Measurements from ENCODE around the gene FSD1.

Gene FSD1

GRCh38 chr19:4319067-4319718 lies 14.8 kb downstream of the FSD1 start:
- Histone ChIP-seq H3K36me3 (ENCODE audit: control insufficient read depth, insufficient read depth, low read length) (peaks cover 16% of the 10 kb centered on the region), H3K27ac (ENCODE audit: low read length) (no peak overlapping the region), H3K27me3 (ENCODE audit: control insufficient read depth, insufficient read depth, low read length) (no peaks in the 10 kb centered on the region), H3K4me1 (ENCODE audit: control insufficient read depth, insufficient read depth, low read length) (no peaks in the 10 kb centered on the region), H3K4me3 (ENCODE audit: low read length) (no peak overlapping the region), H3K9me3 (ENCODE audit: control insufficient read depth, insufficient read depth, low read length) (peaks cover 3% of the 10 kb centered on the region; the same call in 1 of the 2 replicates)
- WGBS (ENCODE audit: insufficient coverage, insufficient read length) = no CpG with 5 or more reads among the region's 2 CpGs
- no peak for DNase-seq (ENCODE audit: low read depth, low spot score)

- Histone ChIP-seq H3K27me3 (ENCODE audit: control insufficient read depth, insufficient read depth, low read length) (no peaks in the 10 kb centered on the region), H3K4me1 (ENCODE audit: control insufficient read depth, insufficient read depth, low read length) (no peaks in the 10 kb centered on the region), H3K27ac (ENCODE audit: low read length) (no peak overlapping the region), H3K4me3 (ENCODE audit: low read length) (no peak overlapping the region), H3K36me3 (ENCODE audit: control insufficient read depth, insufficient read depth, low read length) (peaks cover 16% of the 10 kb centered on the region), H3K9me3 (ENCODE audit: control insufficient read depth, insufficient read depth, low read length) (peaks cover 3% of the 10 kb centered on the region; the same call in 1 of the 2 replicates)
- DNase-seq (ENCODE audit: low read depth, low spot score) = no peak
- WGBS (ENCODE audit: insufficient coverage, insufficient read length) = no CpG with 5 or more reads among the region's 2 CpGs
These were observed 16.0 kb downstream of the FSD1 start for GRCh38 chr19:4320419-4320818.

GRCh38 chr19:4322942-4323665 lies 18.7 kb downstream of the FSD1 start:
- no CpG with 5 or more reads among the region's 37 CpGs for WGBS (ENCODE audit: insufficient coverage, insufficient read length)
- peaks cover 10% of the 10 kb centered on the region for H3K36me3 ChIP-seq (ENCODE audit: control insufficient read depth, insufficient read depth, low read length)
- 0 out of 2 replicates have a peak, but pooled peaks cover 2% of the 10 kb centered on the region for H3K4me1 ChIP-seq (ENCODE audit: control insufficient read depth, insufficient read depth, low read length)
- H3K27me3 ChIP-seq (ENCODE audit: control insufficient read depth, insufficient read depth, low read length) = no peaks in the 10 kb centered on the region
- no peak overlapping the region for H3K4me3 ChIP-seq (ENCODE audit: low read length)
- H3K27ac ChIP-seq (ENCODE audit: low read length) = no peak overlapping the region
- DNase-seq (ENCODE audit: low read depth, low spot score) = no peak
- peaks cover 3% of the 10 kb centered on the region; the same call in 1 of the 2 replicates for H3K9me3 ChIP-seq (ENCODE audit: control insufficient read depth, insufficient read depth, low read length)

GRCh38 chr19:4323692-4324091 lies 19.3 kb downstream of the FSD1 start:
- H3K4me1 ChIP-seq (ENCODE audit: control insufficient read depth, insufficient read depth, low read length) = 0 out of 2 replicates have a peak, but pooled peaks cover 2% of the 10 kb centered on the region
- H3K27ac ChIP-seq (ENCODE audit: low read length) = no peak overlapping the region
- WGBS (ENCODE audit: insufficient coverage, insufficient read length) = no CpG with 5 or more reads among the region's 9 CpGs

GRCh38 chr19:4324228-4324627 lies 19.8 kb downstream of the FSD1 start:
- no CpG with 5 or more reads among the region's 12 CpGs for WGBS (ENCODE audit: insufficient coverage, insufficient read length)
- Histone ChIP-seq H3K36me3 (ENCODE audit: control insufficient read depth, insufficient read depth, low read length) (peaks cover 3% of the 10 kb centered on the region; the same call in 1 of the 2 replicates), H3K27ac (ENCODE audit: low read length) (no peak overlapping the region), H3K4me1 (ENCODE audit: control insufficient read depth, insufficient read depth, low read length) (peaks cover 3% of the 10 kb centered on the region; the same call in 1 of the 2 replicates), H3K4me3 (ENCODE audit: low read length) (no peak overlapping the region), H3K9me3 (ENCODE audit: control insufficient read depth, insufficient read depth, low read length) (peaks cover 3% of the 10 kb centered on the region; the same call in 1 of the 2 replicates), H3K27me3 (ENCODE audit: control insufficient read depth, insufficient read depth, low read length) (no peaks in the 10 kb centered on the region)
- DNase-seq (ENCODE audit: low read depth, low spot score) = no peak

More at GRCh38 chr19:4323692-4324091, 19.3 kb downstream of the FSD1 start:
- Histone ChIP-seq H3K27me3 (ENCODE audit: control insufficient read depth, insufficient read depth, low read length) (no peaks in the 10 kb centered on the region), H3K9me3 (ENCODE audit: control insufficient read depth, insufficient read depth, low read length) (peaks cover 3% of the 10 kb centered on the region; the same call in 1 of the 2 replicates), H3K36me3 (ENCODE audit: control insufficient read depth, insufficient read depth, low read length) (peaks cover 6% of the 10 kb centered on the region), H3K4me3 (ENCODE audit: low read length) (no peak overlapping the region)
- no peak for DNase-seq (ENCODE audit: low read depth, low spot score)

GRCh38 chr19:4326215-4326836 lies 21.9 kb downstream of the FSD1 start:
- Histone ChIP-seq H3K36me3 (ENCODE audit: control insufficient read depth, insufficient read depth, low read length) (peaks cover 3% of the 10 kb centered on the region; the same call in 1 of the 2 replicates), H3K4me3 (ENCODE audit: low read length) (peak overlapping the region; percentile 49; the same call in 1 of the 2 replicates), H3K9me3 (ENCODE audit: control insufficient read depth, insufficient read depth, low read length) (no peaks in the 10 kb centered on the region), H3K27ac (ENCODE audit: low read length) (no peak overlapping the region), H3K27me3 (ENCODE audit: control insufficient read depth, insufficient read depth, low read length) (no peaks in the 10 kb centered on the region), H3K4me1 (ENCODE audit: control insufficient read depth, insufficient read depth, low read length) (peaks cover 4% of the 10 kb centered on the region; the same call in 1 of the 2 replicates)
- no peak for DNase-seq (ENCODE audit: low read depth, low spot score)
- no CpG with 5 or more reads among the region's 13 CpGs for WGBS (ENCODE audit: insufficient coverage, insufficient read length)

GRCh38 chr19:4326837-4327251 lies 22.4 kb downstream of the FSD1 start:
- peak overlapping the region; percentile 49; the same call in 1 of the 2 replicates for H3K4me3 ChIP-seq (ENCODE audit: low read length)
- peaks cover 3% of the 10 kb centered on the region; the same call in 1 of the 2 replicates for H3K36me3 ChIP-seq (ENCODE audit: control insufficient read depth, insufficient read depth, low read length)
- H3K9me3 ChIP-seq (ENCODE audit: control insufficient read depth, insufficient read depth, low read length) = no peaks in the 10 kb centered on the region
- H3K27ac ChIP-seq (ENCODE audit: low read length) = no peak overlapping the region
- peak; percentile 41 for DNase-seq (ENCODE audit: low read depth, low spot score)
- H3K4me1 ChIP-seq (ENCODE audit: control insufficient read depth, insufficient read depth, low read length) = peaks cover 4% of the 10 kb centered on the region; the same call in 1 of the 2 replicates
- no peaks in the 10 kb centered on the region for H3K27me3 ChIP-seq (ENCODE audit: control insufficient read depth, insufficient read depth, low read length)
- no CpG with 5 or more reads among the region's 33 CpGs for WGBS (ENCODE audit: insufficient coverage, insufficient read length)

- peaks cover 3% of the 10 kb centered on the region; the same call in 1 of the 2 replicates for H3K36me3 ChIP-seq (ENCODE audit: control insufficient read depth, insufficient read depth, low read length)
- no peaks in the 10 kb centered on the region for H3K27me3 ChIP-seq (ENCODE audit: control insufficient read depth, insufficient read depth, low read length)
- H3K9me3 ChIP-seq (ENCODE audit: control insufficient read depth, insufficient read depth, low read length) = no peaks in the 10 kb centered on the region
- WGBS (ENCODE audit: insufficient coverage, insufficient read length) = no CpG with 5 or more reads among the region's 30 CpGs
- H3K4me1 ChIP-seq (ENCODE audit: control insufficient read depth, insufficient read depth, low read length) = peaks cover 4% of the 10 kb centered on the region; the same call in 1 of the 2 replicates
- no peak overlapping the region for H3K27ac ChIP-seq (ENCODE audit: low read length)
- peak; percentile 78 for DNase-seq (ENCODE audit: low read depth, low spot score)
- H3K4me3 ChIP-seq (ENCODE audit: low read length) = peak overlapping the region; percentile 49; the same call in 1 of the 2 replicates
These were observed 23.0 kb downstream of the FSD1 start for GRCh38 chr19:4327252-4327876.

GRCh38 chr19:4327877-4328242 lies 23.5 kb downstream of the FSD1 start:
- no peaks in the 10 kb centered on the region for H3K27me3 ChIP-seq (ENCODE audit: control insufficient read depth, insufficient read depth, low read length)
- no peak overlapping the region for H3K27ac ChIP-seq (ENCODE audit: low read length)
- WGBS (ENCODE audit: insufficient coverage, insufficient read length) = no CpG with 5 or more reads among the region's 13 CpGs
- peaks cover 4% of the 10 kb centered on the region; the same call in 1 of the 2 replicates for H3K4me1 ChIP-seq (ENCODE audit: control insufficient read depth, insufficient read depth, low read length)
- H3K4me3 ChIP-seq (ENCODE audit: low read length) = peak overlapping the region; percentile 21; the same call in 1 of the 2 replicates
- H3K36me3 ChIP-seq (ENCODE audit: control insufficient read depth, insufficient read depth, low read length) = peaks cover 2% of the 10 kb centered on the region; the same call in 1 of the 2 replicates
- no peak for DNase-seq (ENCODE audit: low read depth, low spot score)
- no peaks in the 10 kb centered on the region for H3K9me3 ChIP-seq (ENCODE audit: control insufficient read depth, insufficient read depth, low read length)
